ENCODE results near the gene PINK1.

PINK1 gene

GRCh38 chr1:20633190-20634064 is at the start of gene PINK1 (continued):
- TF ChIP-seq ZNF221 (tag by site-specific recombination; IDR thresholded peaks at IDR 0.05; ENCODE audit: borderline replicate concordance) (no peak), ZNF843 (tag by site-specific recombination; IDR thresholded peaks at IDR 0.05) (no peak), ZNF248 (tag by site-specific recombination; IDR thresholded peaks at IDR 0.05) (no peak), GLIS1 (tag by site-specific recombination; IDR thresholded peaks at IDR 0.05) (peak; percentile 61), ZSCAN30 (tag by site-specific recombination; IDR thresholded peaks at IDR 0.05) (no peak), ZNF362 (tag by site-specific recombination; IDR thresholded peaks at IDR 0.05) (no peak), ZNF202 (tag by site-specific recombination; IDR thresholded peaks at IDR 0.05; ENCODE audit: borderline replicate concordance) (no peak), KLF7 (tag by site-specific recombination; IDR thresholded peaks at IDR 0.05; ENCODE audit: borderline replicate concordance) (peak; percentile 24; the same call in 1 of the 2 replicates), ZNF626 (tag by site-specific recombination; IDR thresholded peaks at IDR 0.05) (no peak; the same call in 1 of the 2 replicates), BCL11B (tag by site-specific recombination; IDR thresholded peaks at IDR 0.05; ENCODE audit: low read depth) (0 out of 2 replicates have a peak, but pooled peaks have one; percentile 34), ZNF514 (tag by site-specific recombination; IDR thresholded peaks at IDR 0.05) (no peak), MYNN (tag by site-specific recombination; IDR thresholded peaks at IDR 0.05; ENCODE audit: borderline replicate concordance) (no peak), ZFP37 (tag by site-specific recombination; IDR thresholded peaks at IDR 0.05) (no peak), ZSCAN23 (tag by site-specific recombination; IDR thresholded peaks at IDR 0.05) (no peak), BCL11A (tag by site-specific recombination; IDR thresholded peaks at IDR 0.05; ENCODE audit: low read depth) (no peak), ZNF701 (tag by site-specific recombination; IDR thresholded peaks at IDR 0.05) (no peak), ZNF426 (tag by site-specific recombination; IDR thresholded peaks at IDR 0.05) (no peak), ZNF76 (tag by site-specific recombination; IDR thresholded peaks at IDR 0.05; ENCODE audit: borderline replicate concordance, low read depth) (no peak), ZNF302 (tag by site-specific recombination; IDR thresholded peaks at IDR 0.05; ENCODE audit: low read depth) (no peak), ZNF37A (tag by site-specific recombination; IDR thresholded peaks at IDR 0.05) (no peak), MEIS1 (CRISPR knock-in tag; IDR thresholded peaks at IDR 0.05; ENCODE audit: borderline replicate concordance) (no peak), ZNF561 (tag by site-specific recombination; IDR thresholded peaks at IDR 0.05; ENCODE audit: borderline replicate concordance) (peak; percentile 18; the same call in 1 of the 2 replicates), FEZF1 (tag by site-specific recombination; IDR thresholded peaks at IDR 0.05) (no peak), ZNF239 (tag by site-specific recombination; IDR thresholded peaks at IDR 0.05) (no peak), ZNF416 (tag by site-specific recombination; IDR thresholded peaks at IDR 0.05) (no peak), ZNF629 (tag by site-specific recombination; IDR thresholded peaks at IDR 0.05) (no peak), ZNF391 (tag by site-specific recombination; IDR thresholded peaks at IDR 0.05; ENCODE audit: borderline replicate concordance, low read depth) (no peak), ZNF549 (tag by site-specific recombination; IDR thresholded peaks at IDR 0.05) (no peak), ZNF175 (tag by site-specific recombination; IDR thresholded peaks at IDR 0.05) (no peak), ZNF114 (tag by site-specific recombination; IDR thresholded peaks at IDR 0.05) (no peak), GLI2 (tag by site-specific recombination; IDR thresholded peaks at IDR 0.05; ENCODE audit: borderline replicate concordance, low read depth) (no peak)
- TF ChIP-seq, protein P1, sequence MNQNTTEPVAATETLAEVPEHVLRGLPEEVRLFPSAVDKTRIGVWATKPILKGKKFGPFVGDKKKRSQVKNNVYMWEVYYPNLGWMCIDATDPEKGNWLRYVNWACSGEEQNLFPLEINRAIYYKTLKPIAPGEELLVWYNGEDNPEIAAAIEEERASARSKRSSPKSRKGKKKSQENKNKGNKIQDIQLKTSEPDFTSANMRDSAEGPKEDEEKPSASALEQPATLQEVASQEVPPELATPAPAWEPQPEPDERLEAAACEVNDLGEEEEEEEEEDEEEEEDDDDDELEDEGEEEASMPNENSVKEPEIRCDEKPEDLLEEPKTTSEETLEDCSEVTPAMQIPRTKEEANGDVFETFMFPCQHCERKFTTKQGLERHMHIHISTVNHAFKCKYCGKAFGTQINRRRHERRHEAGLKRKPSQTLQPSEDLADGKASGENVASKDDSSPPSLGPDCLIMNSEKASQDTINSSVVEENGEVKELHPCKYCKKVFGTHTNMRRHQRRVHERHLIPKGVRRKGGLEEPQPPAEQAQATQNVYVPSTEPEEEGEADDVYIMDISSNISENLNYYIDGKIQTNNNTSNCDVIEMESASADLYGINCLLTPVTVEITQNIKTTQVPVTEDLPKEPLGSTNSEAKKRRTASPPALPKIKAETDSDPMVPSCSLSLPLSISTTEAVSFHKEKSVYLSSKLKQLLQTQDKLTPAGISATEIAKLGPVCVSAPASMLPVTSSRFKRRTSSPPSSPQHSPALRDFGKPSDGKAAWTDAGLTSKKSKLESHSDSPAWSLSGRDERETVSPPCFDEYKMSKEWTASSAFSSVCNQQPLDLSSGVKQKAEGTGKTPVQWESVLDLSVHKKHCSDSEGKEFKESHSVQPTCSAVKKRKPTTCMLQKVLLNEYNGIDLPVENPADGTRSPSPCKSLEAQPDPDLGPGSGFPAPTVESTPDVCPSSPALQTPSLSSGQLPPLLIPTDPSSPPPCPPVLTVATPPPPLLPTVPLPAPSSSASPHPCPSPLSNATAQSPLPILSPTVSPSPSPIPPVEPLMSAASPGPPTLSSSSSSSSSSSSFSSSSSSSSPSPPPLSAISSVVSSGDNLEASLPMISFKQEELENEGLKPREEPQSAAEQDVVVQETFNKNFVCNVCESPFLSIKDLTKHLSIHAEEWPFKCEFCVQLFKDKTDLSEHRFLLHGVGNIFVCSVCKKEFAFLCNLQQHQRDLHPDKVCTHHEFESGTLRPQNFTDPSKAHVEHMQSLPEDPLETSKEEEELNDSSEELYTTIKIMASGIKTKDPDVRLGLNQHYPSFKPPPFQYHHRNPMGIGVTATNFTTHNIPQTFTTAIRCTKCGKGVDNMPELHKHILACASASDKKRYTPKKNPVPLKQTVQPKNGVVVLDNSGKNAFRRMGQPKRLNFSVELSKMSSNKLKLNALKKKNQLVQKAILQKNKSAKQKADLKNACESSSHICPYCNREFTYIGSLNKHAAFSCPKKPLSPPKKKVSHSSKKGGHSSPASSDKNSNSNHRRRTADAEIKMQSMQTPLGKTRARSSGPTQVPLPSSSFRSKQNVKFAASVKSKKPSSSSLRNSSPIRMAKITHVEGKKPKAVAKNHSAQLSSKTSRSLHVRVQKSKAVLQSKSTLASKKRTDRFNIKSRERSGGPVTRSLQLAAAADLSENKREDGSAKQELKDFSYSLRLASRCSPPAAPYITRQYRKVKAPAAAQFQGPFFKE (tag by site-specific recombination; IDR thresholded peaks at IDR 0.05; ENCODE audit: borderline replicate concordance), result no peak
- TF ChIP-seq, protein P2, sequence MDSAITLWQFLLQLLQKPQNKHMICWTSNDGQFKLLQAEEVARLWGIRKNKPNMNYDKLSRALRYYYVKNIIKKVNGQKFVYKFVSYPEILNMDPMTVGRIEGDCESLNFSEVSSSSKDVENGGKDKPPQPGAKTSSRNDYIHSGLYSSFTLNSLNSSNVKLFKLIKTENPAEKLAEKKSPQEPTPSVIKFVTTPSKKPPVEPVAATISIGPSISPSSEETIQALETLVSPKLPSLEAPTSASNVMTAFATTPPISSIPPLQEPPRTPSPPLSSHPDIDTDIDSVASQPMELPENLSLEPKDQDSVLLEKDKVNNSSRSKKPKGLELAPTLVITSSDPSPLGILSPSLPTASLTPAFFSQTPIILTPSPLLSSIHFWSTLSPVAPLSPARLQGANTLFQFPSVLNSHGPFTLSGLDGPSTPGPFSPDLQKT (IDR thresholded peaks at IDR 0.05; ENCODE audit: borderline replicate concordance, low read depth, low read length), result no peak

All from HEK293 (cell line).